HL-60 (cell line): Measurements from ENCODE around the gene ACTRT2.

Source experiments
- DNase-seq, 2 experiments: peaks; one replicate each; pipeline ENCODE4 v3.0.0-alpha.2; 2010 to 2020; ENCODE audit warnings: low read depth in 1 of 2, low spot score in 1 of 2
- H3K27ac ChIP-seq: fragments of 250-450 bp; sonication (Bioruptor Pico); replicated peaks from 2 replicates; pipeline ENCODE4 v1.5.1; 2020; ENCODE audit warnings: mild to moderate bottlenecking, moderate library complexity
- H3K27me3 ChIP-seq: fragments of 250-450 bp; sonication (Bioruptor Pico); 2 replicates; pipeline ENCODE4 v1.5.1; 2021; ENCODE audit warnings: mild to moderate bottlenecking, moderate library complexity; ENCODE audit not compliant: insufficient read depth, poor library complexity, severe bottlenecking
- H3K4me3 ChIP-seq: replicated peaks from 2 replicates; pipeline ENCODE4 v1.5.1; 2011; ENCODE audit warnings: mild to moderate bottlenecking, control low read depth, low read length; ENCODE audit not compliant: insufficient read depth
- GABPA ChIP-seq: IDR thresholded peaks from 2 replicates; pipeline ENCODE4 v1.6.1; 2012; ENCODE audit warnings: low read depth
- POLR2AphosphoS5 ChIP-seq: IDR thresholded peaks from 2 replicates; pipeline ENCODE4 v1.6.1; 2012; ENCODE audit warnings: low read depth
- REST ChIP-seq: IDR thresholded peaks from 2 replicates; pipeline ENCODE4 v1.6.1; 2012; ENCODE audit warnings: low read depth; ENCODE audit not compliant: insufficient replicate concordance
- SPI1 ChIP-seq: IDR thresholded peaks from 2 replicates; pipeline ENCODE4 v1.6.1; 2012; ENCODE audit warnings: low read depth, mild to moderate bottlenecking, borderline replicate concordance
- TF ChIP-seq, protein P1 (sequence below): IDR thresholded peaks from one replicate; pipeline ENCODE4 v1.5.1; 2011; ENCODE audit warnings: low read length, control low read depth, inconsistent platforms; ENCODE audit not compliant: insufficient read depth

The ACTRT2 gene

DNA sequence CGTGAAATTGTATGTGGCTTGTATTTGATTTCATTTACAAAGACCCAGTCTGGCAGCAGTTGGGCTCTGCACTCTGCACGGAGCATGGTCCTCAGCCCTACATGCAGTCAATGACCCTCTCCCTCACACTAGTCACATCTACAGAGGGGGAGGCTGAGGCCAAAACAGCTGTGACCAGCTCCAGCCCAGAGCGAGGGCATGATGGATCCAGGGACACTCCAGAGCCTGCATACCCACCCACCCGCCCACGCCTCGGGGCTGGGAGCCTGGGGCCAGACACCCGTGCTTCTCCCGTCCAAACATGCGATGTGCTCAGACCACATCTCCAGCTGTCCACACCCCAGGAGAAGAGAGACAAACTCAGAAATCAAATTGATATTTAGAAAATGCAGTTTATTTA, 33.8 kb downstream of the ACTRT2 start:
- TF ChIP-seq REST (no peak), GABPA (no peak)
- TF ChIP-seq, protein P1, sequence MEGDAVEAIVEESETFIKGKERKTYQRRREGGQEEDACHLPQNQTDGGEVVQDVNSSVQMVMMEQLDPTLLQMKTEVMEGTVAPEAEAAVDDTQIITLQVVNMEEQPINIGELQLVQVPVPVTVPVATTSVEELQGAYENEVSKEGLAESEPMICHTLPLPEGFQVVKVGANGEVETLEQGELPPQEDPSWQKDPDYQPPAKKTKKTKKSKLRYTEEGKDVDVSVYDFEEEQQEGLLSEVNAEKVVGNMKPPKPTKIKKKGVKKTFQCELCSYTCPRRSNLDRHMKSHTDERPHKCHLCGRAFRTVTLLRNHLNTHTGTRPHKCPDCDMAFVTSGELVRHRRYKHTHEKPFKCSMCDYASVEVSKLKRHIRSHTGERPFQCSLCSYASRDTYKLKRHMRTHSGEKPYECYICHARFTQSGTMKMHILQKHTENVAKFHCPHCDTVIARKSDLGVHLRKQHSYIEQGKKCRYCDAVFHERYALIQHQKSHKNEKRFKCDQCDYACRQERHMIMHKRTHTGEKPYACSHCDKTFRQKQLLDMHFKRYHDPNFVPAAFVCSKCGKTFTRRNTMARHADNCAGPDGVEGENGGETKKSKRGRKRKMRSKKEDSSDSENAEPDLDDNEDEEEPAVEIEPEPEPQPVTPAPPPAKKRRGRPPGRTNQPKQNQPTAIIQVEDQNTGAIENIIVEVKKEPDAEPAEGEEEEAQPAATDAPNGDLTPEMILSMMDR = no peak
- no peak overlapping the region for H3K4me3 ChIP-seq
- DNase-seq = no peak
- no peak overlapping the region for H3K27ac ChIP-seq
- no peaks in the 10 kb centered on the region for H3K27me3 ChIP-seq

DNA sequence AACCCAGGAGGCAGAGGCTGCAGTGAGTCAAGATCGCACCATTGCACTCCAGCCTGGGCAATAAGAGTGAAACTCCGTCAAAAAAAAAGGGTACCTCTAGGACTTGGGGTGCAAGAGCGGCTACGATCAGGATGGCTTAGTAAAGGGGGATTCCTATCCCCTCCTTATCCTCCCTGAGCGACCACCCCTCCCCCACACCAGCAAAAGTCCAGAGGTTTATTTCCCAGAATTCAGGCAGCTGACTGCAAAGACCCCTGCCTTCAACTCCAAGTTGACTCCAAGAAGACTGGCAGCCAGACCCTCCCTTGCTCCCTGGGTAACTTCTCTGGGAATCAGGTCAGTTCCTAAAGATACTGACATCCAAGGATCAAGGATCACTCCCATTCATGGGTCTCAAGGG, 35.4 kb downstream of the ACTRT2 start:
- no peak for TF ChIP-seq REST
- DNase-seq = no peak
- H3K27ac ChIP-seq = no peak overlapping the region
- no peak overlapping the region for H3K4me3 ChIP-seq
- no peaks in the 10 kb centered on the region for H3K27me3 ChIP-seq

- no peak overlapping the region for H3K4me3 ChIP-seq
- no peaks in the 10 kb centered on the region for H3K27me3 ChIP-seq
- TF ChIP-seq POLR2AphosphoS5 (no peak), SPI1 (no peak), GABPA (no peak), REST (no peak)
- TF ChIP-seq, protein P1 = no peak
- no peak overlapping the region for H3K27ac ChIP-seq
- DNase-seq = no peak
These were observed 37.2 kb downstream of the ACTRT2 start for GRCh38 chr1:3058263-3059030.
